DMS114 treated with DMSO at 0.1 percent for 48 hours (cell line): ENCODE results near the gene TEX261.

Experiments used
- DNase-seq: peaks from one replicate; lab custom pipeline; 2025; ENCODE audit not compliant: unreplicated experiment; lab: John Stamatoyannopoulos, UW

The TEX261 gene

DNA sequence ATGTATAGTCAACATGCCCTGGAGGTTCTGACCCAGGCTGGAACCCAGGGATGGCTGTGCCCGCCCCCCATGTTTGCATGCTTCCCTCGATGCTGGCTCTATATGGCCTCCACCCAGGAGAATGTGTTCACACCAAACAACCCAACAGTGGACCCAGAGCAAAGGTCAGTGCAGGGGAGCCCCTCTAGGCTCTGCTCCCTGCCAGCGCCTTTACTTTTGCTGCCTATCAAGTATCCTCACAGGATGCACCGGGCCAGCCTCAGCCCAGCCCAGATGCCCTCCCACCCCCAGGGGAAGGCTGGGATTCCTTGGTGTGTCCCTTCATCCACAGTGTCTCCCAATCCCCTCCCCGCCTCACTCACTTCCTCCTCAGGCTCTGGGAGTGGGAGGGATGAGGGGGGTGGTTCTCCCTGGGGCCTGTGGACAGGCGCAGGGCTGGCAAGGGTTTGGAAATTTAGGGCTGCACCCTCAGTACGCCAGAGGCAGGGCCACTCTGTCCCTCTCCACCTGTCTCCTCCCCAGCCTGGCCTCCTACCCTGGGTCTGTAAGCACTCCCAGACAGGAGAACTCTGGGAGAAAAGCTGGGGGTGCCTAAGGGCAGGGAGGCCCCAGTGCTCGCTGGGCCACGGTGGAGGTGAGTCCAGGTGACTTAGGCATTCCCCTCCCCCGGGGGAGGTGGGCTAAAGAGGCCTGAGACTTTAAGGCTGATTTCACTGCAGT, 56.6 kb downstream of the TEX261 start:
- no peak for DNase-seq

DNA sequence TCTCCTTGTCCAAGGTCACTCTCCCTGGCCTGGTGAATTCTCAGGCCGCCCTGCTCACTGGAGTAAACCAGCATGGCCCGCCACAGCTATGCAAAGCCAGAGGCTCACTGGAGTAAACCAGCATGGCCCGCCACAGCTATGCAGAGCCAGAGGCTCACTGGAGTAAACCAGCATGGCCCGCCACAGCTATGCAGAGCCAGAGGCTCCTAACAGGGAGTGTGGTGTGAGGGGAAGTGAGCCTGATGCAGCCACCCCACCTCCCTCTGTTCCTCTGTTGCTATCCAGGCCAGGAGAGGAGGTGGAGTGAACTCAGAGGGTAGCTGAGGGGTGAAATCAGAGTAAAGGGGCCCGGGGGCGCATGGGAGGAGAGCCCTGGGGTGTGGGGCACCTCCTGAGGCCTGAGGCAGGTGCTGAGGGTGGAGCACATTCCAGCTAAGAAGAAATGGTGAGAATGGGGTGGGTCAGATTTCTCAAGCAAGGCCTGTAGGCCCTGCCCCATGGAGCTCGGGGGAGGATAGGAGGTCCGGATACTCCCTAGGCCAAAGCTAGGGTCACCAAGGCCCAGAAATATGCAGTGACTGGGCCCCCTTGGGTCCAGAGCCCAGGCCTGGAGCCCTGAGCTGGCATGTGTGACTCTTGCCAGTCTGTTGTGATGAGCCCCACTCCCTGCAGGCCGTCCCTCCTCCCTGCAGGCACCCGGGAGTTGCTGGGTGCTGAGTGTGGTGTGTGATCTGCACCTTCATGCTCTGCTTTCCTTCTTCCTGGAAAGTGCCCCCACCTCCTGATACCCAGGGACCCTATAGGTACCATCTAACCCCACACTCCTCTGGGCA, 57.5 kb downstream of the TEX261 start:
- no peak for DNase-seq

GRCh38 chr2:70936165-70936978, 58.3 kb downstream of the TEX261 start:
- no peak for DNase-seq
